ENCODE results near the gene INSR. TPM values are rescaled to one million over a fixed set of nuclear protein-coding genes. Genes with fewer than 3 reads are reported as not detected.

Gene INSR
- total RNA-seq, 4 donors from 2014 or later, result 125 to 191 (median 167) TPM

DNA sequence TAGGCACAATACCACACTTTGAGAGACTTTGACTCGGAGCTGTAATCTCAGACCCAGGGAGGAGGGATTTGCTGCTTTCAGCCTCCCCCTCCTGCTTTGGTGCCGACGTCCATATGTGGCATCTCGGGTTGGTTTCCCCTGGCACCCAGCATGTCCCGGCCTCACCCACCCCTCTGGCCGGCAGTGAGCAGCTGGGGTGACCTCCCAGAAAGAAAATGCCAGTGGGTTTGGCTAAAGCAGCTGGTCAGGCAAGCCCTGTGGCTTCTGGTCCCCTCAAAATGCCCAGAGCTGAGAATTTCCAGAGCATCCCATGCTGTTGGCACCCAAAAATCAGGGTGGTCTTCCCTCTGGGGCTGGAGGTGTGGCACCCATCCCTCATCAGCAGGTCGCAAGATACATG, 34.1 kb downstream of the INSR start:
- no peaks in the 10 kb centered on the region for H3K4me1 ChIP-seq

DNA sequence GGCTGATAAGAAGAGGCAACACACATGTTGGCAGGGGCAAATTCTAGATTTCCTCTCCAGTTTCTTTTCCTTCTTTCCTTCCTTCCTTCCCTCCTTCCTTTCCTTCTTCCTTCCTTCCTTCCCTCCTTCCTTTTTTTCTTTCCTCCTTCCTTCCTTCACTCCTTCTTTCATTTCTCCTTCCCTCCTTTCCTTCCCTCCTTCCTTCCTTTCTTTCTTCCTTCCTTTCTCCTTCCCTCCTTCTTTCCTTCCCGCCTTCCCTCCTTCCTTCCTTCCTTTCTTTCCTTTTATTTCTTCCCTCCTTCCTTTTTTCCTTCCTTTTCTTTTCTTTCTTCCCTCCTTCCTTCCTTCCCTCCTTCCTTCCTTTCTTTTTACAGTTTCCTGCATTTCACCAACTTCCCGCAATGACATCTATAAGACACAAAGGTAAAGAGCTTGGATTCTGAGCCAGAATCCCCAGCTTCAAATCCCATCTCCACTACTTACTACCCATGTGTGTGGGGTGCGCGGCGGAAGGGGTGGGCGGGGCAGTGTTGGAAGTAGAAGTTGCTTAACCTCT, 35.3 kb downstream of the INSR start:
- no peaks in the 10 kb centered on the region for H3K4me1 ChIP-seq
- TF ChIP-seq, protein P1, sequence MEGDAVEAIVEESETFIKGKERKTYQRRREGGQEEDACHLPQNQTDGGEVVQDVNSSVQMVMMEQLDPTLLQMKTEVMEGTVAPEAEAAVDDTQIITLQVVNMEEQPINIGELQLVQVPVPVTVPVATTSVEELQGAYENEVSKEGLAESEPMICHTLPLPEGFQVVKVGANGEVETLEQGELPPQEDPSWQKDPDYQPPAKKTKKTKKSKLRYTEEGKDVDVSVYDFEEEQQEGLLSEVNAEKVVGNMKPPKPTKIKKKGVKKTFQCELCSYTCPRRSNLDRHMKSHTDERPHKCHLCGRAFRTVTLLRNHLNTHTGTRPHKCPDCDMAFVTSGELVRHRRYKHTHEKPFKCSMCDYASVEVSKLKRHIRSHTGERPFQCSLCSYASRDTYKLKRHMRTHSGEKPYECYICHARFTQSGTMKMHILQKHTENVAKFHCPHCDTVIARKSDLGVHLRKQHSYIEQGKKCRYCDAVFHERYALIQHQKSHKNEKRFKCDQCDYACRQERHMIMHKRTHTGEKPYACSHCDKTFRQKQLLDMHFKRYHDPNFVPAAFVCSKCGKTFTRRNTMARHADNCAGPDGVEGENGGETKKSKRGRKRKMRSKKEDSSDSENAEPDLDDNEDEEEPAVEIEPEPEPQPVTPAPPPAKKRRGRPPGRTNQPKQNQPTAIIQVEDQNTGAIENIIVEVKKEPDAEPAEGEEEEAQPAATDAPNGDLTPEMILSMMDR (IDR thresholded peaks at IDR 0.05), result no peak
- no peak for TF ChIP-seq POLR2A (IDR thresholded peaks at IDR 0.05)
- H3K4me3 ChIP-seq, result no peak overlapping the region
- H3K27me3 ChIP-seq, result no peaks in the 10 kb centered on the region
- no peak overlapping the region for H3K27ac ChIP-seq
- no peaks in the 10 kb centered on the region for H3K9me3 ChIP-seq
- no peak for DNase-seq
- H3K36me3 ChIP-seq, result no peaks in the 10 kb centered on the region

More for the DNA sequence above, 34.1 kb downstream of the INSR start:
- no peaks in the 10 kb centered on the region for H3K9me3 ChIP-seq
- peaks cover 0 to 8% (median 0%) of the 10 kb centered on the region in 3 donors for H3K36me3 ChIP-seq
- no peak for DNase-seq
- TF ChIP-seq, protein P1 (IDR thresholded peaks at IDR 0.05), result no peak
- no peak for TF ChIP-seq POLR2A (IDR thresholded peaks at IDR 0.05)
- H3K4me3 ChIP-seq, result no peak overlapping the region
- H3K27me3 ChIP-seq, result no peaks in the 10 kb centered on the region
- no peak overlapping the region for H3K27ac ChIP-seq

DNA sequence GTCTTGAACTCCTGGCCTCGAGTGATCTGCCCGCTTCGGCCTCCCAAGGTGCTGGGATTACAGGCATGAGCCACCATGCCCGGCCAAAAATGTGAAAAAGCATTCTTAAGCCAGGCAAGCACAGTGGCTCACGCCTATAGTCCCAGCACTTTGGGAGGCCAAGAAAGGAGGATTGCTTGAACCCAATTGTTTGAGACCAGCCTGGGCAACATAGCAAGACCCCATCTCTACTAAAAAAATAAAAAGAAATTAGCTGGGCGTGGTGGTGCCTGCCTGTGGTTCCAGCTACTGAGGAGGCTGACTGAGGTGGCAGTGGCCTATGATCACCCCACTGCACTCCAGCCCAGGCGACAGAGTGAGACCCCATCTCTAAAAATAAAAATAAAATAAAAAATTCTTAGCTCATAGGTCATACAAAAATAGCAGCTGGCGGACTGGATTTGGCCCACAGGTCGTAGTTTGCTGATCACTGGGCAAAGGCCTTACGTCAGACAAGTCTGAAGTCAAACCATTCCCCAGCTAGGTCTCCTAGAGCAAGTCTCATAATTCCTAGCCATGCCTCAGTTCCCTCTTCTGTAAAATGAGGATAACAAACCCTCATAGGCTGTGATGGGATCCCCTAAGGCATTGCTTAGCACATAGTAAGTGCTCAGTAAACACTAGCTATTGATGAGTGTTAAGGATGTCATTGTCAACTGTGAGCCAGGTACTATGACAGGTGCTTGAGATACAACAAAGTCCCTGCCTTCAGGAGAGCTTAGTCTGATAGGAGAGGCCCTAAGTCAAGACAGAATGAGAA, 36.0 kb downstream of the INSR start:
- Histone ChIP-seq H3K4me1 (no peaks in the 10 kb centered on the region), H3K27ac (no peak overlapping the region), H3K27me3 (no peaks in the 10 kb centered on the region), H3K36me3 (no peaks in the 10 kb centered on the region), H3K4me3 (no peak overlapping the region), H3K9me3 (no peaks in the 10 kb centered on the region)
- no peak for DNase-seq
- TF ChIP-seq, protein P1 (IDR thresholded peaks at IDR 0.05), result no peak
- no peak for TF ChIP-seq POLR2A (IDR thresholded peaks at IDR 0.05)

DNA sequence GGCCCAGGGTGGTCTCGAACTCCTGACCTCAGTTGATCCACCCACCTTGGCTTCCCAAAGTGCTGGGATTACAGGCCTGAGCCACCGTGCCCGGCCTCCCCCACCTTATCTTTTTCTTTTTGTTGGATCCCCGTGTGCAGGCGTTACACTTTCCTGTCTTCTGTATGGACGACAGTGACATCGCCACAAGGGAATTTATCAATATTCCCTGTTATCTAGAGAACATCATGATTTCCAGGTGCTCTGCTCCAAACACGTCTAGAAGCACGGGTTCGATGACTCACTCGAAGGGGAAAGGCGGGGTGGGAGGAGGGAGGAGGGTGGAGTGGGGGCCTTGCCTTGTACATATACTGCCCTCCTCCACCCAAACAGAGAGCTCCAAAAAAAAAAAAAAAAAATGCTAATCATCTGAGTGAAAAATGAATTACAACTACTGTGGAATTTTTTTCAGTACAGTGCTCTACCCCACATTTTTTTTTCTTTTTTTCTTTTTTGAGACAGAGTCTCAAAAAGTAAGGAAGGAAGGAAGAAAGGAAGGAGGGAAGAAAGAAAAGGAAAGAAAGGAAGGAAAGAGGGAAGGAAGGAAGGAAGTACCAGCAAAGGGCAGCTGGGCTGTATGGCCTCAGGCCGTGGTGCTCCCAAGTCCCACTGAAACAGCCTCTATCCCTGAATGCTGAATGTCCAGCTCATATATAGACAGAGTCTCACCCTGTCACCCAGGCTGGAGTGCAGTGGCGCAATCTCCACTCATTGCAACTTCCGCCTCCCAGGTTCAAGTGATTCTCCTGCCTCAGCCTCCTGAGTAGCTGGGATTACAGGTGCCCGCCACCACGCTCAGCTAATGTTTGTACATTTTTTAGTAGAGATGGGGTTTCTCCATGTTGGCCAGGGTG, 36.8 kb downstream of the INSR start:
- TF ChIP-seq POLR2A (IDR thresholded peaks at IDR 0.05), result no peak
- TF ChIP-seq, protein P1 (IDR thresholded peaks at IDR 0.05), result no peak
- H3K4me3 ChIP-seq, result no peak overlapping the region
- DNase-seq, result peak in 1 of 3 donors; percentile 60
- no peaks in the 10 kb centered on the region for H3K27me3 ChIP-seq
- H3K27ac ChIP-seq, result peak overlapping the region in 1 of 4 donors; percentile 13
- H3K36me3 ChIP-seq, result no peaks in the 10 kb centered on the region
- H3K4me1 ChIP-seq, result no peaks in the 10 kb centered on the region
- no peaks in the 10 kb centered on the region for H3K9me3 ChIP-seq

DNA sequence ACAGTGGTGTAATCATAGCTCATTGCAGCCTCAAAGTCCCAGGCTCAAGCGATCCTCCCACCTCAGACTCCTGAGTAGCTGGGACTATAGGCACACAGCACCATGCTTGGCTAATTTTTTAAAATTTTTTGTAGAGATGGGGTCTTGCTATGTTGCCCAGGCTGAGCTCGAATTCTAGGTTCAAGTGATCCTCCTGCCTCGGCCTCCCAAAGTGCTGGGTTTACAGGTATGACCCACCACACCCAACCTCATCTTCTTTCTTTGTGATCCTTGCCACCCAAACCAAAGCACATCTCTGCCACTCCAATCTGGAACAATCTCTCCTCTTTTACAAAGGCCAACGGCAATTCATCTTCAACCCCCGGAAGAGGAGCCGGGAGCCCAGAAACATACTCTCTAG, 38.6 kb downstream of the INSR start:
- no peaks in the 10 kb centered on the region for H3K27me3 ChIP-seq
- H3K4me3 ChIP-seq, result no peak overlapping the region
- no peak for DNase-seq
- TF ChIP-seq, protein P1 (IDR thresholded peaks at IDR 0.05), result no peak
- TF ChIP-seq POLR2A (IDR thresholded peaks at IDR 0.05), result no peak
- H3K36me3 ChIP-seq, result no peaks in the 10 kb centered on the region
- H3K27ac ChIP-seq, result no peak overlapping the region
- no peaks in the 10 kb centered on the region for H3K9me3 ChIP-seq
- H3K4me1 ChIP-seq, result no peaks in the 10 kb centered on the region
